ENCODE results near the gene CACNG4.
A peak's percentile ranks its signal among the peaks of the same experiment; 100 is the strongest.

CACNG4 gene

DNA sequence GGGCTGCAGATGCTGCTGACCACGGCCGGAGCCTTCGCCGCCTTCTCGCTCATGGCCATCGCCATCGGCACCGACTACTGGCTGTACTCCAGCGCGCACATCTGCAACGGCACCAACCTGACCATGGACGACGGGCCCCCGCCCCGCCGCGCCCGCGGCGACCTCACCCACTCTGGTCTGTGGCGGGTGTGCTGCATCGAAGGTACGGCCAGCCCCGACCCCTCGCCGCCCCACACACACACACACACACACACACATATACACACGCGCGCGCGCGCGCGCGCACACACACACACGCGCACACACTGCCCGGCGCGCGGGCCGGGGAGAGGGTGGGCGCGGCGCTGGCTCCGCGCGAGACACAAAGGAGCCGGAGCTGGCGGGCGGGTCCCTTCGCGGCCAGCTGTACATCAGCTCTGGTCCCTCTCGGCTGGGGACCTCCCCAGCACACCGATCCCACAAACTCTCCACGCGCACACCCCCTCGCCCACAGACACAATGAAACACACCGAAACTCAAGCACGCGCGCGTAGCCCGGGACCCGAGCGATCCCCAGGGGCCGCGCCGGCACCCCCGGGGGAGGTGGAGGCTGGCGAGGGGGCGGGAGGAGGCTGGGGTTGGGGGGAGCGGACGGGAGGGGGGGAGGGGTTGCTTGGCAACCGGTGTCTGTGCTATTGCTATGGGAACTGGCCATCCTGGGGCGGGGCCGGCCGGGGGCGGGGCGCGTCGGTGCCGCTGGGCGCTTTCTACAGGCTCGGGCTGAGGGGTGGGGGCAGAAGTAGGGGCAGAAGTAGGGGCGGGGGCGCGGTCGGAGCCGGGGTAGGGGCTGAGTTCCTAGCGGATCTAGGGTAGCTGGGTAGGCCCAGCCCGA lies 658 bp downstream of the CACNG4 start:
- no peaks in the 10 kb centered on the region for H3K27me3 ChIP-seq
- peak; percentile 86 for DNase-seq
- peaks cover 43% of the 10 kb centered on the region for H3K4me1 ChIP-seq
- H3K9me3 ChIP-seq: no peaks in the 10 kb centered on the region
- peaks cover 4% of the 10 kb centered on the region; the same call in 1 of the 2 replicates for H3K36me3 ChIP-seq
- TF ChIP-seq CTCF (IDR thresholded peaks at IDR 0.05; ENCODE audit: low read depth, low read length): no peak
- H3K4me3 ChIP-seq (ENCODE audit: low read depth, low read length): peak overlapping the region; percentile 80

- Histone ChIP-seq H3K9me3 (no peaks in the 10 kb centered on the region), H3K4me3 (ENCODE audit: low read depth, low read length) (peak overlapping the region; percentile 80), H3K36me3 (peaks cover 4% of the 10 kb centered on the region; the same call in 1 of the 2 replicates), H3K4me1 (peaks cover 47% of the 10 kb centered on the region), H3K27me3 (no peaks in the 10 kb centered on the region)
- DNase-seq: no peak
- no peak for TF ChIP-seq CTCF (IDR thresholded peaks at IDR 0.05; ENCODE audit: low read depth, low read length)
These were observed 1.3 kb downstream of the CACNG4 start for GRCh38 chr17:66965801-66966262.

DNA sequence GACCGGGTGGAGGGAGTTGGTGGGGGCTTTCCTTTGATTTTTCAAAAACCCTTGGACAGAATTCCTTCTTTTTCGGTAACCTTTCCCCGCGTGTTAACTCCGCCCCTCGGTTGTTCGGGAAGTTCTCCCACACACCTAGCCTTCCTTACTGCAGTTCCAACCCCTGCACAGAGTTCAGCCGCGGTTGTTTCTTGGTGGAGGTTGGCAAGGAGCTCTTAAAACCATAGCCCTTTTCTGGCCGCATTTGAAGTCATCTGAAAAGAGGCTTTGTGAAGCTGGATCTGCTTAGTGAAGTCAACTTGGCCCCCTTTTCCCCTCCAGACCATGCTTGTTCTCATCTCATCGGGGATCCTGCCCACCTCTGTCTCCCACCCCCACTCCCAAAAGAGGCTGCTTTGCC lies 1.8 kb downstream of the CACNG4 start:
- Histone ChIP-seq H3K4me3 (ENCODE audit: low read depth, low read length) (peak overlapping the region; percentile 80), H3K36me3 (peaks cover 4% of the 10 kb centered on the region; the same call in 1 of the 2 replicates), H3K27me3 (no peaks in the 10 kb centered on the region), H3K4me1 (peaks cover 51% of the 10 kb centered on the region), H3K9me3 (no peaks in the 10 kb centered on the region)
- DNase-seq: no peak
- TF ChIP-seq CTCF (IDR thresholded peaks at IDR 0.05; ENCODE audit: low read depth, low read length): no peak

DNA sequence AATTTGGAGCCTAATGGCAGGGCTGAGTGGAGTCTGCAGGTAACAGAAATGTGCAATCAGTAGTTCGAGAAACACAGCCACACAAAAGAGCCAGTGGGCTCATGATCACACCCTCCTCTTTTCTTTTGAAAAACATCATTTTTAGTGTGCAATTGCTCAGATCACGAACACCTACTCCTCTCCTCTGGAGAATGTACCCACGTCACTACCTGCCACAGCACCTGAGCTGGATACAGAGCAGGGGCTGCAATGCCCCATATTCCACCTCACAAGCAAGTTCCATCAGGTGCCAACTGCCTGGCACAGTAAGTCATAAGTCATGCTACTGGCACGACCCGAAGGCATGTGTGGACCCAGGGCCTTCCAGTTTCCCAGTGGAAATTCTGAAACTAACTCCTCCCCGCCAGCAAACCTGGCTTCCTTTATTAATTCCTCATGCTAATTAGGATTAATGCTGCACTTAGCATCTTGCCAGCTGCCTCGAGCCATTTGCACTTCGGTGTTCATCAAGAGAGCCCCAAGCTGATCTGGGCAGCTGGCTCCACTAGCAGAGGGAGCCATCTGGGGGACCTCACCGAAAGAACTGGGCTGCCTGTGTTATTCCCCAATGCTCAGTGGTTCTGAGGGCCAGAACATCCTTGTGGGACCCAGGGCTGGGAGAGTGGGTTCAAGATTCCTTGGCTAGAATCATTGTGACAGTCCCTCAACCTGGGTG lies 2.4 kb downstream of the CACNG4 start:
- peaks cover 4% of the 10 kb centered on the region; the same call in 1 of the 2 replicates for H3K36me3 ChIP-seq
- TF ChIP-seq CTCF (IDR thresholded peaks at IDR 0.05; ENCODE audit: low read depth, low read length): no peak
- DNase-seq: no peak
- H3K4me3 ChIP-seq (ENCODE audit: low read depth, low read length): peak overlapping the region; percentile 80
- no peaks in the 10 kb centered on the region for H3K27me3 ChIP-seq
- H3K4me1 ChIP-seq: peaks cover 57% of the 10 kb centered on the region
- H3K9me3 ChIP-seq: no peaks in the 10 kb centered on the region

GRCh38 chr17:66967837-66968543 lies 3.5 kb downstream of the CACNG4 start:
- Histone ChIP-seq H3K4me1 (peaks cover 63% of the 10 kb centered on the region), H3K36me3 (peaks cover 10% of the 10 kb centered on the region), H3K4me3 (ENCODE audit: low read depth, low read length) (no peak overlapping the region), H3K9me3 (no peaks in the 10 kb centered on the region), H3K27me3 (no peaks in the 10 kb centered on the region)
- no peak for TF ChIP-seq CTCF (IDR thresholded peaks at IDR 0.05; ENCODE audit: low read depth, low read length)
- no peak for DNase-seq

Measured in BE2C (cell line).